Neural cell (in vitro differentiated cells): Measurements from ENCODE around the gene AGAP5. TPM values are rescaled to one million over a fixed set of nuclear protein-coding genes. Genes with fewer than 3 reads are reported as not detected.
"Not testable (repeated sequence)": the region's sequence is repeated elsewhere in the genome, so short reads cannot be mapped to it uniquely, and the experiment has no call there.

Experiments
- H2AFZ ChIP-seq: fragments of 200-600, 300-800 bp; sonication (generic), shearing (Covaris generic); 2 replicates; pipeline ENCODE4 v1.6.0; 2014; ENCODE audit warnings: low read depth, mild to moderate bottlenecking, antibody characterized with exemption, low read length, moderate library complexity
- H3F3A ChIP-seq: fragments of 200-600 bp; shearing (Covaris generic); 2 replicates; pipeline ENCODE4 v1.6.1; 2016; ENCODE audit warnings: mild to moderate bottlenecking, moderate library complexity, mixed read lengths, antibody characterized with exemption, low read length; ENCODE audit not compliant: insufficient read depth, poor library complexity, severe bottlenecking
- H3K27ac ChIP-seq: fragments of 200-600, 300-800 bp; sonication (generic), shearing (Covaris generic); 2 replicates; pipeline ENCODE4 v1.5.1; 2014; ENCODE audit warnings: mild to moderate bottlenecking, low read length, moderate library complexity
- H3K27me3 ChIP-seq: fragments of 300-800, 200-600 bp; sonication (generic), shearing (Covaris generic); 2 replicates; pipeline ENCODE4 v1.6.0; 2014; ENCODE audit warnings: mild to moderate bottlenecking, low read depth, low read length, moderate library complexity; ENCODE audit not compliant: insufficient read depth
- H3K36me3 ChIP-seq: fragments of 300-800, 200-600 bp; sonication (generic), shearing (Covaris generic); 2 replicates; pipeline ENCODE4 v1.5.1; 2014; ENCODE audit warnings: mild to moderate bottlenecking, antibody characterized with exemption, low read length, moderate library complexity; ENCODE audit not compliant: insufficient read depth
- H3K4me2 ChIP-seq: fragments of 300-800, 200-600 bp; sonication (generic), shearing (Covaris generic); 2 replicates; pipeline ENCODE4 v1.6.0; 2014; ENCODE audit warnings: mild to moderate bottlenecking, low read length
- H3K4me3 ChIP-seq: fragments of 300-800, 200-600 bp; sonication (generic), shearing (Covaris generic); 2 replicates; pipeline ENCODE4 v1.5.1; 2014; ENCODE audit warnings: mild to moderate bottlenecking, low read length, moderate library complexity
- H3K79me2 ChIP-seq: fragments of 200-600 bp; shearing (Covaris generic); replicated peaks from 2 replicates; pipeline ENCODE4 v1.6.0; 2014; ENCODE audit warnings: mild to moderate bottlenecking, low read length, moderate library complexity; ENCODE audit not compliant: insufficient read depth
- H3K9ac ChIP-seq: fragments of 300-800, 200-600 bp; sonication (generic), shearing (Covaris generic); 2 replicates; pipeline ENCODE4 v1.6.1; 2016; ENCODE audit warnings: mild to moderate bottlenecking, low read length, mixed read lengths
- H3K9me2 ChIP-seq: fragments of 200-600 bp; shearing (Covaris generic); 2 replicates; pipeline ENCODE4 v1.6.1; 2016; ENCODE audit warnings: mild to moderate bottlenecking, low read length, mixed read lengths; ENCODE audit not compliant: insufficient read depth
- H3K9me3 ChIP-seq: fragments of 200-600, 300-800 bp; sonication (generic), shearing (Covaris generic); 2 replicates; pipeline ENCODE4 v1.6.1; 2016; ENCODE audit warnings: mild to moderate bottlenecking, mixed run types, low read length, moderate library complexity, mixed read lengths
- H4K20me1 ChIP-seq: fragments of 200-600 bp; shearing (Covaris generic); 2 replicates; pipeline ENCODE4 v1.6.1; 2016; ENCODE audit warnings: mild to moderate bottlenecking, mixed run types; ENCODE audit not compliant: insufficient read depth
- CTCF ChIP-seq: fragments of 450-650 bp; IDR thresholded peaks from 2 replicates; pipeline ENCODE4 v1.5.1; 2014; ENCODE audit warnings: antibody characterized with exemption, mild to moderate bottlenecking, moderate library complexity; ENCODE audit not compliant: poor library complexity, severe bottlenecking
- EP300 ChIP-seq: fragments of 450-650 bp; conservative IDR thresholded peaks from 2 replicates; pipeline ENCODE4 v1.6.1; 2014; ENCODE audit warnings: antibody characterized with exemption, mild to moderate bottlenecking, moderate library complexity; ENCODE audit not compliant: poor library complexity, severe bottlenecking
- EZH2 ChIP-seq: fragments of 200-600, 300-800 bp; shearing (Covaris generic), sonication (generic); IDR thresholded peaks from 2 replicates; pipeline ENCODE4 v1.6.1; 2014; ENCODE audit warnings: antibody characterized with exemption, low read length, borderline replicate concordance, mild to moderate bottlenecking; ENCODE audit not compliant: insufficient read depth, poor library complexity, severe bottlenecking
- MXI1 ChIP-seq: fragments of 450-650 bp; conservative IDR thresholded peaks from 2 replicates; pipeline ENCODE4 v1.6.1; 2014; ENCODE audit warnings: antibody characterized with exemption, mild to moderate bottlenecking; ENCODE audit not compliant: poor library complexity, severe bottlenecking
- POLR2AphosphoS5 ChIP-seq: IDR thresholded peaks from 2 replicates; pipeline ENCODE4 v1.6.1; 2012
- RAD21 ChIP-seq: fragments of 450-650 bp; conservative IDR thresholded peaks from 2 replicates; pipeline ENCODE4 v1.6.1; 2014; ENCODE audit warnings: antibody characterized with exemption, mild to moderate bottlenecking, moderate library complexity
- REST ChIP-seq: IDR thresholded peaks from 2 replicates; pipeline ENCODE4 v1.6.1; 2012; ENCODE audit warnings: borderline replicate concordance
- SMC3 ChIP-seq: fragments of 450-650 bp; conservative IDR thresholded peaks from 2 replicates; pipeline ENCODE4 v1.6.1; 2014; ENCODE audit warnings: antibody characterized with exemption, mild to moderate bottlenecking, moderate library complexity; ENCODE audit not compliant: poor library complexity
- TAF1 ChIP-seq: IDR thresholded peaks from 2 replicates; pipeline ENCODE4 v1.6.1; 2012; ENCODE audit warnings: low read depth
- polyA plus RNA-seq: library from polyadenylated mRNA; depleted of rRNA; stranded (reverse); fragments of >200 nt; gene quantifications from 2 replicates; pipeline ENCODE4 v1.2.3, GENCODE V29; 2014

The AGAP5 gene
- polyA plus RNA-seq, 1 donor from 2014 or later = 6.5 TPM

- Histone ChIP-seq H3K79me2 (peaks cover 13% of the 10 kb centered on the region), H3K27ac (peak overlapping the region; percentile 91), H3K4me2 (peak overlapping the region; percentile 75), H3F3A (no peaks in the 10 kb centered on the region), H3K4me3 (peak overlapping the region; percentile 75), H3K9ac (peak overlapping the region; percentile 91), H3K9me2 (no peaks in the 10 kb centered on the region), H3K27me3 (no peaks in the 10 kb centered on the region), H3K9me3 (no peaks in the 10 kb centered on the region), H4K20me1 (no peaks in the 10 kb centered on the region), H2AFZ (peak overlapping the region; percentile 91), H3K36me3 (no peaks in the 10 kb centered on the region)
- TF ChIP-seq EP300 (peak; percentile 30), MXI1 (peak; percentile 69), POLR2AphosphoS5 (peak; percentile 87), TAF1 (peak; percentile 87), EZH2 (no peak), REST (peak; percentile 78), SMC3 (no peak), RAD21 (no peak)
Measured at GRCh38 chr10:73730153-73730906, 32.4 kb upstream of the AGAP5 start.

- Histone ChIP-seq H3K4me3 (peak overlapping the region; percentile 75), H3K27ac (peak overlapping the region; percentile 91), H3K9ac (peak overlapping the region; percentile 91), H3K4me2 (peak overlapping the region; percentile 84), H3K79me2 (peaks cover 13% of the 10 kb centered on the region), H2AFZ (peak overlapping the region; percentile 91)
- not testable (repeated sequence) for H4K20me1 ChIP-seq, H3K9me3 ChIP-seq, H3K27me3 ChIP-seq, H3K36me3 ChIP-seq, H3F3A ChIP-seq, H3K9me2 ChIP-seq
Measured at GRCh38 chr10:73729781-73730152, 31.9 kb upstream of the AGAP5 start.

GRCh38 chr10:73723516-73723915 lies 25.6 kb upstream of the AGAP5 start:
- H3K9me2 ChIP-seq = no peaks in the 10 kb centered on the region
- no peak overlapping the region for H3K9ac ChIP-seq
- no peak overlapping the region for H2AFZ ChIP-seq
- H3K9me3 ChIP-seq = no peaks in the 10 kb centered on the region
- no peak overlapping the region for H3K27ac ChIP-seq
- H3K27me3 ChIP-seq = no peaks in the 10 kb centered on the region
- no peaks in the 10 kb centered on the region for H3F3A ChIP-seq
- H3K79me2 ChIP-seq = no peaks in the 10 kb centered on the region
- no peak overlapping the region for H3K4me2 ChIP-seq
- no peaks in the 10 kb centered on the region for H4K20me1 ChIP-seq
- TF ChIP-seq SMC3 = no peak
- no peak for TF ChIP-seq POLR2AphosphoS5
- TF ChIP-seq MXI1 = no peak
- no peak for TF ChIP-seq EZH2
- TF ChIP-seq CTCF = no peak
- no peak for TF ChIP-seq EP300
- H3K4me3 ChIP-seq = no peak overlapping the region
- no peaks in the 10 kb centered on the region for H3K36me3 ChIP-seq

- H3K27me3 ChIP-seq, H3K9me3 ChIP-seq, H3K4me2 ChIP-seq, H2AFZ ChIP-seq, H3K36me3 ChIP-seq, H3K27ac ChIP-seq, H3F3A ChIP-seq, H3K9me2 ChIP-seq, H3K4me3 ChIP-seq, H3K9ac ChIP-seq, H4K20me1 ChIP-seq, H3K79me2 ChIP-seq: not testable (repeated sequence)
Measured at GRCh38 chr10:73720561-73720960, 22.7 kb upstream of the AGAP5 start.
